ENCODE data around the gene DCP1A.
"Not testable (repeated sequence)": the region's sequence is repeated elsewhere in the genome, so short reads cannot be mapped to it uniquely, and the experiment has no call there.

DCP1A gene

GRCh38 chr3:53328746-53329145, 18.6 kb downstream of the DCP1A start:
- no peak for DNase-seq (ENCODE audit: low read depth in 2 of 2)

DNA sequence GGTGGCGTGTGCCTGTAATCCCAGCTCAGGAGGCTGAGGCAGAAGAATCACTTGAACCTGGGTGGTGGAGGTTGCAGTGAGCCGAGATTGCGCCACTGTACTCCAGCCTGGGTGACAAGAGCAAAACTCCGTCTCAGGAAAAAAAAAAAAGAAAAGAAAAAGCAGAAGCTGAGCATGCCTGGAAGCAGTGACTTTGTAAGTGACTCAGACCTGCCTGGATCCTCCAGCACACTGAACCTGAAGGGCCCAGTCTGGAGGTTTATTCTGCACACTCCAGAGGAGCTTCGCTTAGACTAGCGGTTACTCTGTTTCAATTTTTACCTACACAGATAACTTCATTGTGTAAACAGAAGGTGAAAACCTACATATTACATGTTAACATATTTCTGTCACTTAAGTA, 19.4 kb downstream of the DCP1A start:
- not testable (repeated sequence) for DNase-seq (ENCODE audit: low read depth in 2 of 2)

GRCh38 chr3:53324105-53324504, 23.2 kb downstream of the DCP1A start:
- no peak for DNase-seq (ENCODE audit: low read depth in 2 of 2)

- no peak for DNase-seq (ENCODE audit: low read depth in 2 of 2)
These were observed 26.6 kb downstream of the DCP1A start for GRCh38 chr3:53320697-53321096.

GRCh38 chr3:53318522-53318921, 28.8 kb downstream of the DCP1A start:
- no peak for DNase-seq (ENCODE audit: low read depth in 2 of 2)

DNA sequence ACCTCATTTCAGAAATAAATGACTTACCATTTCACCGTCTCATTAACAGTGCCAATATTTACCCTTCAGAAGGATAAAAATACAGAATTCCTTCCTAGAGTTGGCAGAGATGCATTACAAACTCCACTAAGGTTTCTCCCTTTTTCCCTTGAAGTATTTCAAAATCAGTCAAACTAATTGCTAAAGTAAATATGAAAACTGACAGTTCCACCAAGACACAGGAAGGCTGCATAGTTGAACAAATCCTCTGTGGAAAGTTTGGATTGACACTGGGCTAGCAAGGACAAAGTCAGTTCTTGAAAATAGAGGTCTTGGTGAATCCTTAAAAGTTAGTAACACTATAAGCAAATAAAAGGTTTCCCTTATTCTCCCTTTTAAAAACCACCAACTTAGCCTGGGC, 34.5 kb downstream of the DCP1A start:
- DNase-seq (ENCODE audit: low read depth in 2 of 2), result no peak

- no peak for DNase-seq (ENCODE audit: low read depth in 2 of 2)
These were observed 35.5 kb downstream of the DCP1A start for GRCh38 chr3:53311882-53312281.

GRCh38 chr3:53303957-53304356, 43.4 kb downstream of the DCP1A start:
- DNase-seq (ENCODE audit: low read depth in 2 of 2), result no peak

- DNase-seq (ENCODE audit: low read depth in 2 of 2), result no peak
These were observed 43.8 kb downstream of the DCP1A start for GRCh38 chr3:53303549-53303948.

- no peak for DNase-seq (ENCODE audit: low read depth in 2 of 2)
These were observed 46.5 kb downstream of the DCP1A start for GRCh38 chr3:53300826-53301225.

GRCh38 chr3:53299611-53300023, 47.7 kb downstream of the DCP1A start:
- DNase-seq (ENCODE audit: low read depth in 2 of 2), result not testable (repeated sequence)

DNA sequence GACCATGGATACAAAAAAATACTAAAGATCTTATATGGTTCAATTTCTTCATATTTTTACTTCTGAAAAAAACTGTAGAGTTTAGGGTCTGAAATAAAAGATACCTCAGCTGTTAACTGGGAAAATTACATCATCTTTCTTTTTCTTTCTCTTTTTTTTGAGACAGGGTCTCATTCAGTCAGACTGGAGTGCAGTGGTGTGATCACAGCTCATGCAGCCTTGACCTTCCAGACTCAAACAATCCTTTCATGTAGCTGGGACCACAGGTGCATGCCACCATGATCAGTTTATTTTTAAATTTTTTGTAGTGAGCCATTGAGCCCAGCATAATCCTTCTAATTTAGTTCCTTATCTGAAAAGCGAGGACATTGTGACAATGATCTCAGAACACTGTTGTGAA, 51.9 kb downstream of the DCP1A start:
- DNase-seq (ENCODE audit: low read depth in 2 of 2), result no peak

DNA sequence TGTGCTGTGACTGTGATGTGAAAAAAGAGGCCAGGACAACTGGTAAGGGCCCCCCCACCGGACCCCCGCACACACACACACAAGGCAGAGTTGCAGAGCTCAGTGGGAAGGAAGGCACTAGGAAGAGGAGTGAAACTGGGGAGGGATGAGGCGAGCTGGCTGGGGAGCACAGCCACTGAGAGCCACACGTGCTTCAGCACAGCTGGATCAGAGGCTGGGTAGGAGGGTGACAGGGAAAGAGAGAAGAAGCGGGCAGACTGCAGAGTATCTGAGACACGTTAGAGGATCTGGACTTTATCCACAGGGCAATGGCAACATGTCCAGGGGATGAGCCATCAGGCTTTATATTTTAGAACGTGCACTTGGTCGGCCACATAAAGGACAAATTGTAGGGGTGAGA, 53.5 kb downstream of the DCP1A start:
- no peak for DNase-seq (ENCODE audit: low read depth in 2 of 2)

- no peak for DNase-seq (ENCODE audit: low read depth in 2 of 2)
These were observed 59.1 kb downstream of the DCP1A start for GRCh38 chr3:53288214-53288613.

GRCh38 chr3:53287131-53287629, 60.2 kb downstream of the DCP1A start:
- peak; percentile 12 to 13 for DNase-seq (ENCODE audit: low read depth in 2 of 2)

GRCh38 chr3:53286727-53287126, 60.6 kb downstream of the DCP1A start:
- no peak for DNase-seq (ENCODE audit: low read depth in 2 of 2)

- no peak for DNase-seq (ENCODE audit: low read depth in 2 of 2)
These were observed 64.8 kb downstream of the DCP1A start for GRCh38 chr3:53282581-53282980.

GRCh38 chr3:53278667-53279066, 68.7 kb downstream of the DCP1A start:
- DNase-seq (ENCODE audit: low read depth in 2 of 2), result no peak

GRCh38 chr3:53274938-53275605, 72.3 kb downstream of the DCP1A start:
- no peak for DNase-seq (ENCODE audit: low read depth in 2 of 2)

GRCh38 chr3:53273146-53273670, 74.1 kb downstream of the DCP1A start:
- DNase-seq (ENCODE audit: low read depth in 2 of 2), result no peak

GRCh38 chr3:53269888-53270880, 77.2 kb downstream of the DCP1A start:
- no peak for DNase-seq (ENCODE audit: low read depth in 2 of 2)

DNA sequence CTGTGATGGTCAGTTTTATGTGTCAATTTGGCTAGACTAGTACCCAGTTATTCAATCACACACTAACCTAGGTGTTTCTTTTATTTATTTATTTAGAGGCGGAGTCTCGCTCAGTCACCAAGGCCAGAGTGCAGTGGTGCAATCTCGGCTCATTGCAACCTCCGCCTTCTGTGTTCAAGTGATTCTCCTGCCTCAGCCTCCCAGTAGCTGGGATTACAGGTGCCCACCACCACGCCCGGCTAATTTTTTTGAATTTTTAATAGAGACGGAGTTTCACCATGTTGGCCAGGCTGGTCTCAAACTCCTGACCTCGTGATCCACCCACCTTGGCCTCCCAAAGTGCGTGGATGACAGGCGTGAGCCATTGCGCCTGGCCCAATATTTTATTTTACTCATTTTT, 78.2 kb downstream of the DCP1A start:
- not testable (repeated sequence) for DNase-seq (ENCODE audit: low read depth in 2 of 2)

DNA sequence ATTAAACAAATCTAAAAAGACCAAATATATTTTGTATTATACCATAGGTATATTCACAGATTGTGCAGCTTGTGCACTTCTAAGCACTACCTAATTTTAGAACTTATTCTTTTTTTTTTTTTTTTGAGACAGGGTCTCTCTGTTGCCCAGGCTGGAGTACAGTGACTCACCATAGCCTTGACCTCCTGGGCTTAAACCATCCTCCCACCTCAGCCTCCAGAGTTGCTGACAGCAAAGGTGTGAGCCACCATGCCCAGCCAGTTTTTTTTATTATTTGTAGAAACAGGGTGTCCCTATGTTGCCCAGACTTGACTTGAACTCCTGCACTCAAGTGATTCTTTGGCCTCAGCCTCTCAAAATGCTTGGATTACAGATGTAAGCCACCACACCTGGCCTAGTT, 79.6 kb downstream of the DCP1A start:
- no peak for DNase-seq (ENCODE audit: low read depth in 2 of 2)
